GM20000 (cell line): ENCODE measurements around the gene CBX2.
"Not testable (repeated sequence)": the region's sequence is repeated elsewhere in the genome, so short reads cannot be mapped to it uniquely, and the experiment has no call there.

Source experiments
- DNase-seq: peaks from one replicate; pipeline ENCODE4 v3.0.0; 2012; ENCODE audit warnings: low spot score
- CTCF ChIP-seq: IDR thresholded peaks from 2 replicates; pipeline ENCODE4 v1.5.1; 2012; ENCODE audit warnings: mild to moderate bottlenecking, control low read depth; ENCODE audit errors: extremely low read depth, missing control alignments

The CBX2 gene

DNA sequence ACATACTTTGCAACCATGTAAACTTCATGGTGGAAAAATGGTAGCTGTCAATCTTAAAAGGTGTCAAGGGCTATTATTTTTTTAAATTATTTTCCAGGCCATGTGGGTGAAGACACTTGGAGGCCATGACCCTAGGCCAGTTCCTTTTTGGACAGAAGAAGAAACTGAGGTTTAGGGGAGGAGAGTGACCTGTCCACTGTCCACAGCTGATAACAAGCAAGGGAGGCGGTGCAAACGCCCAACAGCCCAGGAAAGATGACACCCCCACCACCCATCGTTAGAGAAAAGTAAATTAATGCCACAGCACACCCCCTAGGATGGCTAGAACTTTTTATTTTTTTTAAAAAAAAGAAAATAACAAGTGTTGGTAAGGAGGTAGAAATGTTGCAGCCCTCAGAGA, 28.0 kb upstream of the CBX2 start:
- TF ChIP-seq CTCF = no peak
- no peak for DNase-seq

DNA sequence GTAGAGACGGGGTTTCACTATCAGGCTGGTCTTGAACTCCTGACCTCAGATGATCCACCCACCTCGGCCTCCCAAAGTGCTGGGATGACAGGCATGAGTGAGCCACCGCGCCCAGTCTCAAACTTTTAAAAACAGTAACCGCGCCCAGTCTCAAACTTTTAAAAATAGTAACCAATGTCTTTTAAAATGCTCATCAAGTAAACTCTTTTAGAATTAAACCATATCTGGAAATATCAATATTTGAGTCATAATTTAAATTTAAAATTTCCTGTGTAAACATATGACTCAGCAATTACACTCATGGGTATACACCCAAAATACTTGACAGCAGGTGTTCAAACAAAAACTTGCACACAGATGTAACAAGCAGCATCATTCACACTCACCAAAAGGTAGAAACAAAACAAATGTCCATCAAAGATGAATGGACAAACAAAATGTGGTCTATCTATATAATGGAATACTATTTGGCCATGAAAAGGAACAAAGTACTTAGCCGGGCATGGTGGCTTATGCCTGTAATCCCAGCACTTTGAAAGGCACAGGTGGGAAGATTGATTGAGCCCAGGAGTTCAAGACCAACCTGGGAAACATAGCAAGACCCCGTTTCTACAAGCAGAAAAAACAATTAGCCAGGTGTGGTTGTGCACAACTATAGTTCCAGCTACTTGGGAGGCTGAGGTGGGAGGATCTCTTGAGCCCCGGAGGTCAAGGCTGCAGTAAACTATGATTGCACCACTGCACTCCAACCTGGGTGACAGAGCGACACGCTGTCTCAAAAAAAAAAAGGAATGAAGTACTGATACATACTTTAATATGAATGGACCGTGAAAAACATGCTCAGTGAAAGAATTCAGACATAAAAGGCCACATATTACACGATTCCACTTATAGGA, 27.1 kb upstream of the CBX2 start:
- no peak for DNase-seq
- TF ChIP-seq CTCF = no peak

DNA sequence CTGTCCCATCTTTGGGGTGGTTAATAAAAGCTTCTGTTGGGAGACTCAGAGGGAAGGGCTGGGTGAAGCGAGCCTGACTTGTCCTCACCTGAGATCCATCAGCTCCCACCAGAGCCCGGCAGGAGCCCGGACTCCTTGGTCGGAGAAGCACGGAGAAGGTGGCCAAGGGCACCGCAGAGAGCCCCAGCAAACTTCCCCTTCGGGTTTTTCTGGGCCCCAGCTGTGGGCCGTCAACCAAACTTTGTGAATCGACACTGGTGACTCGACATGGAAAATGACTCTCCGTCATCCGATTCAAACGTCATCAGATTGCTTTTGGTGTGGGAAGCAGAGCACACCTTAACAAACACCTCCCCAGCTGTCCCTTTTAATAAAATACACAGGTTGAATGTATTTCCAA, 25.8 kb upstream of the CBX2 start:
- TF ChIP-seq CTCF = no peak

GRCh38 chr17:79754370-79754769, 23.6 kb upstream of the CBX2 start:
- no peak for TF ChIP-seq CTCF
- DNase-seq = no peak

More for the DNA sequence above, 25.8 kb upstream of the CBX2 start:
- DNase-seq = no peak

GRCh38 chr17:79754903-79755302, 23.0 kb upstream of the CBX2 start:
- not testable (repeated sequence) for DNase-seq

DNA sequence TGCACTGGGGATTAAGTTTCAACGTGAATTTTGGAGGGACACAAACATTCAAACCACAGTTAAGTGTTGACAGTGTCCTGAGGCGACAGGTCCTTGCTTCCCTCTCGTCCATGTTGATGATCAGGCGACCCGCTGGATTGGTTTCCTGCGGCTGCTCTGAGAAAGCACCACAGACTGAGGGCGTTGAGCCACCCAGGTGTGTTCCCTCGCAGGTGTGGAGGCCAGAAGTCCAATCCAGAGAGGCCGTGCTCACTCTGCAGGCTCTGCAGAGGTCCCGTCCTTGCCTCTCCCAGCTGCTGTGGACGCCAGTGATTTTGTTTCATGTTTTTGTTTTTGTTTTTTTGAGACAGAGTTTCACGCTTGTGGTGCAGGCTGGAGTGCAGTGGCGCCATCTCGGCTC, 22.4 kb upstream of the CBX2 start:
- DNase-seq = no peak
- TF ChIP-seq CTCF = no peak

DNA sequence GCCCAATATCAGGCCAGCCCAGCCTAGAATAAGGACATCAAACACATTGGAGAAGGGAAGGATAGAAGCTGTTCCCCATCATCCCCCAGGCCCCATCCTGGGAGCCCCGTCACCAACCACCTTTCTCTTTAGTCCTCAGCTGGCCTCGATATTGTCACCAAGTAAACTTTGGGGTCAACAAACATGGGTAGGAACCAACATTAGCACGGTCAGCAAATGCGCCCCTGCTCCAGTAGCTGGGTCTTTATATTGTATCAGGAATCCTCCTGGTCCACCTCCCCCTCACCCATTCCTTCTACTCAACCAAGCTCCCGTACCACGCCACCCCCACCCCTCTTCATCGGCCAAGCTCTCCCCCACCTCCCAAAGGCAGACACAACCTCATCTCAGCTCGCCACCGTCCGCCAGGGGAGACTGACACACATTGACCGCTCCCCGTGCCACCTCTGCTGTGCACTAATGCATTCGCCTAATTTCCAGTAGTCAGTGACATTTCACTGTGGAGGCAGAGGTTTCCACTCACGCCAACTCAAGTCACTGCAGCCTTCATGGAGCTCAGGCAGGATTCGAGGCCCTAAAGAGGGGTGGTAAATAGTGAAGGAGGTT, 20.7 kb upstream of the CBX2 start:
- no peak for DNase-seq
- no peak for TF ChIP-seq CTCF
